Measurements from ENCODE around the gene UBXN10.

GRCh38 chr1:20141001-20141400, 44.9 kb upstream of the UBXN10 start:
- TF ChIP-seq POLR2A (IDR thresholded peaks at IDR 0.05; ENCODE audit: low read depth, low read length) (no peak), USF2 (IDR thresholded peaks at IDR 0.05; ENCODE audit: low read depth, low read length) (no peak), RFX5 (IDR thresholded peaks at IDR 0.05; ENCODE audit: low read depth, low read length) (no peak), RAD21 (IDR thresholded peaks at IDR 0.05; ENCODE audit: low read length) (no peak), CTCF (conservative IDR thresholded peaks at IDR 0.05; ENCODE audit: low read depth, low read length) (no peak), MAZ (IDR thresholded peaks at IDR 0.05; ENCODE audit: borderline replicate concordance, low read depth, low read length) (no peak), BHLHE40 (IDR thresholded peaks at IDR 0.05; ENCODE audit: low read depth, low read length) (no peak), MAFK (IDR thresholded peaks at IDR 0.05; ENCODE audit: low read depth, low read length) (no peak)

Measured in IMR-90 (cell line).